Loucy (cell line): ENCODE measurements around the gene LRRC63.
A peak's percentile ranks its signal among the peaks of the same experiment; 100 is the strongest.
"Not testable (repeated sequence)": the region's sequence is repeated elsewhere in the genome, so short reads cannot be mapped to it uniquely, and the experiment has no call there.

Experiments
- H2AFZ ChIP-seq: fragments of 200-600 bp; sonication (generic); 2 replicates; pipeline ENCODE4 v1.6.0; 2016; ENCODE audit warnings: antibody characterized with exemption, mild to moderate bottlenecking, low read length, moderate library complexity
- H3F3A ChIP-seq: fragments of 200-600 bp; 2 replicates; pipeline ENCODE4 v1.6.0; 2016; ENCODE audit warnings: antibody characterized with exemption, low read depth, mild to moderate bottlenecking
- H3K27me3 ChIP-seq: fragments of 200-600 bp; sonication (generic); 2 replicates; pipeline ENCODE4 v1.6.1; 2014; ENCODE audit warnings: low read length, mild to moderate bottlenecking; ENCODE audit not compliant: insufficient read depth, poor library complexity, severe bottlenecking
- H3K36me3 ChIP-seq: fragments of 200-600 bp; sonication (generic); 2 replicates; pipeline ENCODE4 v1.6.1; 2016; ENCODE audit warnings: low read length; ENCODE audit not compliant: insufficient read depth
- H3K4me1 ChIP-seq: fragments of 200-600 bp; sonication (generic); 2 replicates; pipeline ENCODE4 v1.5.1; 2014; ENCODE audit warnings: low read length, mild to moderate bottlenecking; ENCODE audit not compliant: insufficient read depth, poor library complexity, severe bottlenecking
- H3K4me2 ChIP-seq: fragments of 200-600 bp; sonication (generic); 2 replicates; pipeline ENCODE4 v1.6.0; 2014; ENCODE audit warnings: antibody characterized with exemption, low read length, low read depth, mild to moderate bottlenecking; ENCODE audit not compliant: poor library complexity, severe bottlenecking
- H3K4me3 ChIP-seq: fragments of 200-600 bp; sonication (generic); 2 replicates; pipeline ENCODE4 v1.5.1; 2014; ENCODE audit warnings: low read length, mild to moderate bottlenecking, mixed read lengths; ENCODE audit not compliant: poor library complexity, severe bottlenecking
- H3K79me2 ChIP-seq: fragments of 200-600 bp; sonication (generic); 2 replicates; pipeline ENCODE4 v1.6.1; 2014; ENCODE audit warnings: low read length; ENCODE audit not compliant: insufficient read depth
- H3K9ac ChIP-seq: fragments of 200-600 bp; sonication (generic); 2 replicates; pipeline ENCODE4 v1.6.0; 2014; ENCODE audit warnings: mild to moderate bottlenecking, low read depth, low read length, moderate library complexity; ENCODE audit not compliant: poor library complexity, severe bottlenecking
- H3K9me2 ChIP-seq: fragments of 200-600 bp; sonication (generic); replicated peaks from 2 replicates; pipeline ENCODE4 v1.6.1; 2016; ENCODE audit warnings: low read depth, low read length, mixed read lengths
- H3K9me3 ChIP-seq: fragments of 200-600 bp; sonication (generic); 2 replicates; pipeline ENCODE4 v1.6.1; 2014; ENCODE audit warnings: mild to moderate bottlenecking, antibody characterized with exemption, low read length, low read depth; ENCODE audit not compliant: insufficient read depth
- H4K20me1 ChIP-seq: fragments of 200-600 bp; sonication (generic); 2 replicates; pipeline ENCODE4 v1.6.0; 2014; ENCODE audit warnings: antibody characterized with exemption, low read length, mild to moderate bottlenecking; ENCODE audit not compliant: insufficient read depth, poor library complexity, severe bottlenecking
- EZH2phosphoT487 ChIP-seq: fragments of 200-600 bp; IDR thresholded peaks from 2 replicates; pipeline ENCODE4 v1.6.1; 2018; ENCODE audit warnings: antibody characterized with exemption, mild to moderate bottlenecking, moderate library complexity, borderline replicate concordance
- TF ChIP-seq, protein P1 (sequence below): fragments of 200-600 bp; sonication (generic); conservative IDR thresholded peaks from 2 replicates; pipeline ENCODE4 v1.5.1; 2014; ENCODE audit warnings: mild to moderate bottlenecking, antibody characterized with exemption, low read length

LRRC63 gene

DNA sequence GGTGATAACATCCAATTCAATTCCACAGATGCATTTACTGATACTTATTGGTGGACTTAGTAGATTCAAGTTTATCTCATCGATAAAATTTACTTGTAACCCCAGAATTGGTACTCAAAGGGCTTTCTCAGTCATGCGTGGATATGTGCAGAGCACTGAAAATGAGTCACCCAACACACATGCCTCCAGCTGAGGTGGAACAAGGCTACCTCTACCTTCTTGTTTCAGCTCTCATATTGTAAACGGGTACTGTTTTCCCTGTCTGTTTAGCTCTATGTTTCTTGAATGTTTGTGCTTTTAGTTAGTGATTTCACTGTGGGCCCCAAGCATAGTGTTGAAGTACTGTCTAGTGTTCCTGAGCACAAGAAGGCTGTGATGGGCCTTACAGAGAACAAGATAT lies 1.5 kb downstream of the LRRC63 start:
- Histone ChIP-seq H3F3A (0 out of 2 replicates have a peak, but pooled peaks cover 2% of the 10 kb centered on the region), H3K36me3 (no peaks in the 10 kb centered on the region), H3K27me3 (no peaks in the 10 kb centered on the region), H2AFZ (no peak overlapping the region), H4K20me1 (no peaks in the 10 kb centered on the region), H3K4me2 (no peak overlapping the region), H3K9ac (no peak overlapping the region), H3K9me3 (no peaks in the 10 kb centered on the region), H3K9me2 (no peaks in the 10 kb centered on the region), H3K79me2 (peaks cover 8% of the 10 kb centered on the region; the same call in 1 of the 2 replicates), H3K4me1 (peaks cover 18% of the 10 kb centered on the region), H3K4me3 (no peak overlapping the region)
- TF ChIP-seq, protein P1, sequence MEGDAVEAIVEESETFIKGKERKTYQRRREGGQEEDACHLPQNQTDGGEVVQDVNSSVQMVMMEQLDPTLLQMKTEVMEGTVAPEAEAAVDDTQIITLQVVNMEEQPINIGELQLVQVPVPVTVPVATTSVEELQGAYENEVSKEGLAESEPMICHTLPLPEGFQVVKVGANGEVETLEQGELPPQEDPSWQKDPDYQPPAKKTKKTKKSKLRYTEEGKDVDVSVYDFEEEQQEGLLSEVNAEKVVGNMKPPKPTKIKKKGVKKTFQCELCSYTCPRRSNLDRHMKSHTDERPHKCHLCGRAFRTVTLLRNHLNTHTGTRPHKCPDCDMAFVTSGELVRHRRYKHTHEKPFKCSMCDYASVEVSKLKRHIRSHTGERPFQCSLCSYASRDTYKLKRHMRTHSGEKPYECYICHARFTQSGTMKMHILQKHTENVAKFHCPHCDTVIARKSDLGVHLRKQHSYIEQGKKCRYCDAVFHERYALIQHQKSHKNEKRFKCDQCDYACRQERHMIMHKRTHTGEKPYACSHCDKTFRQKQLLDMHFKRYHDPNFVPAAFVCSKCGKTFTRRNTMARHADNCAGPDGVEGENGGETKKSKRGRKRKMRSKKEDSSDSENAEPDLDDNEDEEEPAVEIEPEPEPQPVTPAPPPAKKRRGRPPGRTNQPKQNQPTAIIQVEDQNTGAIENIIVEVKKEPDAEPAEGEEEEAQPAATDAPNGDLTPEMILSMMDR = no peak
- TF ChIP-seq EZH2phosphoT487 = no peak

DNA sequence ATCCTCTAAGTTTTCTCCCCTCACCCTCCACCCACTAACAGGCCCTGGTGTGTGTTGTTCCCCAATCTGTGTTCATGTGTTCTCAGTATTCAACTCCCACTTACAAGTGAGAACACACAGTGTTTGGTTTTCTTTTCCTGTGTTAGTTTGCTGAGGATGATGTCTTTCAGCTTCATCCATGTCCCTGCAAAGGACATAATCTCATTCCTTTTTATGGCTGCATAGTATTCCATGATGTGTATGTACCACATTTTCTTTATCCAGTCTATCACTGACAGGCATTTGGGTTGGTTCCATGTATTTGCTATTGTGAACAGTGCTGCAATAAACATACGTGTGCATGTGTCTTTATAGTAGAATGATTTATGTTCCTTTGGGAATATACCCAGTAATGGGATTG lies 3.0 kb downstream of the LRRC63 start:
- not testable (repeated sequence) for H3K4me2 ChIP-seq, H3K9me2 ChIP-seq, H3K79me2 ChIP-seq, H3K36me3 ChIP-seq, H4K20me1 ChIP-seq, H3K9ac ChIP-seq, H3F3A ChIP-seq, H3K27me3 ChIP-seq, H2AFZ ChIP-seq, H3K4me3 ChIP-seq, H3K9me3 ChIP-seq
- peaks cover 17% of the 10 kb centered on the region for H3K4me1 ChIP-seq

DNA sequence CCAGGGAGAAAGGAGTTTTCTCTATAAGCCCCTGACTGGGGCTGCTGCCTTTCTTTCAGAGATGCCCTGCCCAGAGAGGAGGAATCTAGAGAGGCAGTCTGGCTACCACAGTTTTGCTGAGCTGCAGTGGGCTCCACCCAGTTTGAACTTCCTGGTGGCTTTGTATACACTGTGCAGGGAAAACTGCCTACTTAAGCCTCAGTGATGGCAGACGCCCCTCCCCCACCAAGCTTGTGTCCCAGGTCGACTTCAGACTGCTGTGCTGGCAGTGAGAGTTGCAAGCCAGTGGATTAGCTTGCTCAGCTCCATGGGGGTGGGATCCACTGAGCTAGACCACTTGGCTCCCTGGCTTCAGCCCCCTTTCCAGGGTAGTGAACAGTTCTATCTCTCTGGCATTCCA lies 8.5 kb downstream of the LRRC63 start:
- not testable (repeated sequence) for H3K9me2 ChIP-seq, H3K9me3 ChIP-seq, H3F3A ChIP-seq, H4K20me1 ChIP-seq, H3K27me3 ChIP-seq, H3K79me2 ChIP-seq, H3K4me3 ChIP-seq, H3K36me3 ChIP-seq
- peak overlapping the region; percentile 44 for H3K9ac ChIP-seq
- peak overlapping the region; percentile 89 for H2AFZ ChIP-seq
- peak overlapping the region; percentile 41 for H3K4me2 ChIP-seq
- H3K4me1 ChIP-seq = peaks cover 10% of the 10 kb centered on the region

DNA sequence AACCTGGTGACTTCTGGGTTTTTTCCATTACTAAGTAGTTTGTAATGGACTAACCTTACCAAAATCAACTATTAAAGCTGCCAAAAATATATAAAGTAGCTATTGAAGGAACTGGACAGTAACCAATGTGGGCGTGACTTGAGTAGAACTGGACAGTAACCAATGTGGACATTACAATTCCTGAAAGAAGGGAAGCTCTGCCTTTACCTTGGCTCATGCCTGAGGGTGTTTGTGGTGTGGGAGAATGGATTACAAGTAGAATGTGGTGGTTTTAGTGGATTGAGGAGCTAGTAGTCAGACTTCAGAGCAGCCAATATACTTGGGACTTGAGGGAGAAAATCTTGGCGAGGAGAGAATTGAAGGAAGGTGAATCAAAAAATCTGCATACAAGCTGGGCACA lies 17.5 kb downstream of the LRRC63 start:
- TF ChIP-seq, protein P1 = no peak
- TF ChIP-seq EZH2phosphoT487 = no peak
- no peaks in the 10 kb centered on the region for H3K4me1 ChIP-seq
- no peak overlapping the region for H2AFZ ChIP-seq
- no peaks in the 10 kb centered on the region for H3K79me2 ChIP-seq
- H3F3A ChIP-seq = no peaks in the 10 kb centered on the region
- no peak overlapping the region for H3K9ac ChIP-seq
- no peaks in the 10 kb centered on the region for H3K9me2 ChIP-seq
- no peaks in the 10 kb centered on the region for H3K36me3 ChIP-seq
- H3K4me3 ChIP-seq = no peak overlapping the region
- H3K4me2 ChIP-seq = no peak overlapping the region
- H3K27me3 ChIP-seq = no peaks in the 10 kb centered on the region
- H3K9me3 ChIP-seq = peaks cover 6% of the 10 kb centered on the region; the same call in 1 of the 2 replicates
- no peaks in the 10 kb centered on the region for H4K20me1 ChIP-seq
